ENCODE results near the gene CBS.
"Not testable (repeated sequence)": the region's sequence is repeated elsewhere in the genome, so short reads cannot be mapped to it uniquely, and the experiment has no call there.

The CBS gene

DNA sequence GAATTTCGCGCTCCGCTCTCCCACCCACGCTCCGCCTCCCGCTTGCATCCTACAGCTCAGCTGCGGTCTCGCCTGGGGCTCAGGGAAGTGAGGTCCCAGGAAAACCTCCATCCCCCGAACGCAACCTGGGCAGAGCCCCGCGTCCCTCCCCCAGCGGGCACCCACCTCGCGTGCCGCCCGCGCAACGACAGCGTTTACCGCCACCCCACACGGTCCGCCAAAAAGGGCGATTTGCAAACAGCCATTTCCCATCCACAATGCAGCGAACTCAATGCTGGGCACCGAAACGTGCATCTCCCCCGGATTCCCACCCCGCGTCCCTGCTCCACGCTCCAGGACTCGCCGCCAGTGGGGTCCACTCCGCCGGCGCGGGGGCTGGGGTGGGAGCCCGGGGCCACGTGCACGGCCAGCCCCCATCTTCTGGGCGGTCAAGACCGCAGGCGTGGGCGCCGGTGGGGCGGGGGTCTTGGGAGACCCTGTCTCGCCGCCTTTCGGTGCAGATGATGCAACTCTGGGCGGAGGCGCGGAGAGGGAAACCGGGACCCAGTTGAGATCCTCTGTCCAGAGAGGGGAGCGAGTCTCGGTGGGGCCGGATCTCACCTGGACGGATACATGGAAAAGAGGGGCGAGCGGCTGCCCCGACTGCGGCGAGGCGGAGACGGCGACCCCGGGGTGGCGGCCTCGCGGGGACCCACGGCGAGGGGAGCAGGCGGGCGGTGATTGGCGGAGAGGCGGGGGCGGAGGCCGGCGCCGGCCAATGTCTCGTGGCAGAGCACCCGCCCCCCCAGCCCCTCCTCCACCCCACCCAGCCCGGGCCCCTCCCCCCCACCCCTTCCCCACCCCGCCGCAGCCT lies at the start of gene CBS:
TSS of gene CBS (minus strand) at position 666 of the 853 bp plus-strand sequence. CDS start 3,642 bp downstream, outside the sequence.
- DNase-seq (ENCODE audit: low spot score): not testable (repeated sequence)

GRCh38 chr21:43115956-43116355 lies 40.3 kb upstream of the CBS start:
- DNase-seq (ENCODE audit: low spot score): not testable (repeated sequence)

GRCh38 chr21:43114483-43114882 lies 38.8 kb upstream of the CBS start:
- DNase-seq (ENCODE audit: low spot score): not testable (repeated sequence)

DNA sequence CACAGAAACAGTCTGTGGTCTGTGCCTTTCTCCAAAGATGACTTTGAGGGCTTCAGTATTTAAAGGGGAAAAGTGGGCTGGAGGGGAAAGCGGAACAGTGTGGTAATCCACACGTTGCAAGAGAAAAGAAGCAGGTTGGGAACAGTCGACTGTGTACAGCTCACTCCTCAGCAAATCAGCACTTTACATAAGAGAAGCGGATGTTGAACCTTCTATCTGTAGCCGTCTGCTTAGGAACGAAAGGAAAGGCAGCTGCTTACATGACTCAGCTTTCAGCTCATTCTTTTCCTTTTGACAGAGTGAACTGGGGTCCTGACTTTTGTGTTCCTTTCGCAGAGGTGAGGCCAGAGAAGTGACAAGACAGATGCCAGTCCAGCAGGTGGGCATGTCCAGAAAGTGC lies 33.4 kb upstream of the CBS start:
- not testable (repeated sequence) for DNase-seq (ENCODE audit: low spot score)

DNA sequence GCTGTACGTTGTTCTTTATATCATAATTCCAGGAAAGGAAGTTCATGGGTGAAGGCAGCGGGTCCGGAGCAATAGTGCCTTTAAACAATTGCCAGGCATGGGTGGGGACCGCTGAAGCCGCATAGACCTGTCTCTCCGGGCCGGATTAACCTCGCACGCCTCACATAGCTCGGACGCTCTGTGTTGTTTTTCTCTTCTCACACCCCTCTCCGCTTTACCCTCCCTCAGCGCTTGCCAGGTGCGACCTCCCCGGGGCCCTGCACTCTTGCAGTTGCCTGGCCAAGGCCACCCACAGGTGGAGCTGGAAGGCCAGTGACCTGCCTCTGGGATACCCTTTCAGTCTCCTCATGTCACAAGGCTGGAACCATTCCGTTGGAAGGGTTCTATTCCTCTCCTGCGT lies 32.5 kb upstream of the CBS start:
- DNase-seq (ENCODE audit: low spot score): not testable (repeated sequence)

- DNase-seq (ENCODE audit: low spot score): not testable (repeated sequence)
These were observed 32.1 kb upstream of the CBS start for GRCh38 chr21:43107794-43108137.

- DNase-seq (ENCODE audit: low spot score): not testable (repeated sequence)
These were observed 31.5 kb upstream of the CBS start, which contains the start of gene U2AF1 for GRCh38 chr21:43106965-43107793. TSS of gene U2AF1 (minus strand) at chr21:43107570. CDS start at chr21:43107494, 76 bp downstream.

- not testable (repeated sequence) for DNase-seq (ENCODE audit: low spot score)
These were observed 29.0 kb upstream of the CBS start for GRCh38 chr21:43104642-43105041.

DNA sequence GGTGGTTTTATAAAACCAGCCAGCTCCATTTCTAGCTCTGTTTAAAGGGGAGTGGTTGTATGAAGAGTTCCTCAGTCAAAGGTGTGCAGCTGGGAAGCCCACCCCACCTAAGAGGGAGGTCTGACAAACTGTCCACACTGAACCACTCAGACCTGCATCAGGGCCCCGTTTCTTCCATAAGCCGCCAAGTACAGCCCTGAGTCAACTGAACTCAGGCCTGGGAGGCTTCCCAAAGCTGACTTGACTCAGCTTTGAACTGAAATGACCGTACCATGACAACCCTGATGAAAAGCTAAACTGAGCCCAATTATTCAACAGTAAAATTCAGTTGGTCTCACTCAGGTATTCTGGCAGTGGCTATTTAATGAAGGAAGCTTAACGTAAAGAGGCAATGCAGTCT lies 26.6 kb upstream of the CBS start:
- not testable (repeated sequence) for DNase-seq (ENCODE audit: low spot score)

- DNase-seq (ENCODE audit: low spot score): not testable (repeated sequence)
These were observed 26.0 kb upstream of the CBS start for GRCh38 chr21:43101676-43102075.

DNA sequence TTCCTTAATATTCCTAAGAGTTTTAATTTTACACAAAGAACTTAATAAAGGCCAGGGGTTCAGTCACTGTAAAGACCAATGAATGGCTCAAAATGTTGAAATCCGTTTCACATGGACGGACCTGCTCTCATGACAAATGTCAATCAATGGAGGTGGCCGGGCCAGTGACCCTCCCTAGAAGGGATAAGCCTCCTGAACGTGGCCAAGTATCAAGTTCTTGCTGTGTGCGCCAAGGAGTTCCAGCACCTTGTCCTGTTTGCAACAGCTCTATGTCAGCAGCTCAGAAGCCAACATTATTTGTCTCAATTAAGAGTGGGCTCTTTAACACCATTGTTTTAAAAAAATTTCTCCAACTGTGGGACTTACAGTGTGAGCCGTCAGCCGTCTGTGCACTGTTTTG lies 25.4 kb upstream of the CBS start:
- not testable (repeated sequence) for DNase-seq (ENCODE audit: low spot score)

GRCh38 chr21:43091979-43092614 lies 16.5 kb upstream of the CBS start:
- not testable (repeated sequence) for DNase-seq (ENCODE audit: low spot score)

- not testable (repeated sequence) for DNase-seq (ENCODE audit: low spot score)
These were observed 15.3 kb upstream of the CBS start for GRCh38 chr21:43090947-43091346.

DNA sequence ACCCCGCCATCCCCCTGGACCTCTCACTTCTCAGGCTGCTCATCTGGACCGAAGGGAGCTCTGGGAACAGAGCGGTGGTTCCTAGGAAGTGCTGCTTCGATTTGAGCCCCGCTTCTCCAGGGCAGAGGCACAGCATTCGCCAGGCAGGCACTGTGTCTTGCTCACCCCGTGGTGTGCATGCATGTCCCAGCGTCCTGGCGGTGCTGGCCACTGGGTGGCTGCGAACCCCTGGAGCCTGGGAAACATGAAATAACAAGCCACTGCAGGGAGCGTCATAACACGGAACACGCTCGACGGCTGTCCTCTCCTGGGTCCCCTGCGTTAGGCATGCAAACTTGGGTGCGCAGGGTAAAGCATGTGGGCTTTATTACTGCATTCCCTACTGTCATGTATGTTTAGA lies 13.8 kb upstream of the CBS start:
- DNase-seq (ENCODE audit: low spot score): not testable (repeated sequence)

GRCh38 chr21:43082587-43083300 lies 7.1 kb upstream of the CBS start:
- not testable (repeated sequence) for DNase-seq (ENCODE audit: low spot score)

DNA sequence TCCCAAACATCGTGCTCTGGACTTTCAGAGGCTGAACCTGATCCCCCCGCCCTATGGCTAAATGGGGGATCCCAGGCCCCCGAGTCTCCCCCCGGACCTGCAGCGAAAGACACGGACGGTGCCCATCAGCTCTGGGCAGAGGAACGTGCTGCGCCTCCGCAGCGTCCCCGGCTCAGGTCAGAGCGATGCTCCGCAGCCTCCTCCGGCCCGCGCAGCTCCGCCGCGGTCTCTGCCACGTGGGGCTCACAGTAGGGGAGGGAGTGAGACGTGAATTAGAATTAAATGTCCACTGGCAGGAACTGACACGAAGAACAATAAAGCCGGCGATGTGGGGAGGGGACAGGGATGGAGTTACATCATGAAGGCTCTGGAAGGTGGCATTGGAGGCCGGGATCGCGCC lies 1.0 kb upstream of the CBS start:
- DNase-seq (ENCODE audit: low spot score): not testable (repeated sequence)

DNA sequence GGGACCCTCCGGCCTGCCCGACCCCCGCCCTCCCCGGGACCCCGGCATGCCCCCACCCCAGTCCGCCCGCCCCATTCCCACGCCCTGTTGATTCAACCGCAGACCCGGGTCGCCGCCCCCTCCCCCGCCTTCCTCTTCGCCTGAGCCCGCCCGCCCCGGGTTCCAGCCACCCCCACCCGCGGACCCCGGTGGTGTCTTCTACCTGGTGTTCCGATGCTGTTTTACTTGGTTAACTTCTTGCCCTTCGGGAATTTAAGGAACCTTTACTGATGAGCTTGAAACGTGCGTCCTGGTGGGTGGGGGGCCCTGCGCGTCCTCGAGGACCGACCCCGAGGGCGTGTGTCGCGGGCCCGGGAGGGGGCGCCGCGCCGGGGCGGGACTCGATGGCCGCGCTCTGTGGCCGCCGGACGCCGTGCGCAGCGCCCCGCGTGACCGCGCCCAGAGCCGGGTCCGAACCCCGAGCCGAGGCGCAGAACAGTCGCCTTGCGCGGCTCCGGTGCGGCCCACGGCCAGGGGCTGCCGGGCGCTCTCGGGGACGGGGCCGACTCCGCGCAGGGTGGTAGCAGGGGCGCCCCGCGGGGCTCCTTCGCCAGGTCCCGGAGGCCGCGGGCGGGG lies 495 bp upstream of the CBS start:
- not testable (repeated sequence) for DNase-seq (ENCODE audit: low spot score)

DNA sequence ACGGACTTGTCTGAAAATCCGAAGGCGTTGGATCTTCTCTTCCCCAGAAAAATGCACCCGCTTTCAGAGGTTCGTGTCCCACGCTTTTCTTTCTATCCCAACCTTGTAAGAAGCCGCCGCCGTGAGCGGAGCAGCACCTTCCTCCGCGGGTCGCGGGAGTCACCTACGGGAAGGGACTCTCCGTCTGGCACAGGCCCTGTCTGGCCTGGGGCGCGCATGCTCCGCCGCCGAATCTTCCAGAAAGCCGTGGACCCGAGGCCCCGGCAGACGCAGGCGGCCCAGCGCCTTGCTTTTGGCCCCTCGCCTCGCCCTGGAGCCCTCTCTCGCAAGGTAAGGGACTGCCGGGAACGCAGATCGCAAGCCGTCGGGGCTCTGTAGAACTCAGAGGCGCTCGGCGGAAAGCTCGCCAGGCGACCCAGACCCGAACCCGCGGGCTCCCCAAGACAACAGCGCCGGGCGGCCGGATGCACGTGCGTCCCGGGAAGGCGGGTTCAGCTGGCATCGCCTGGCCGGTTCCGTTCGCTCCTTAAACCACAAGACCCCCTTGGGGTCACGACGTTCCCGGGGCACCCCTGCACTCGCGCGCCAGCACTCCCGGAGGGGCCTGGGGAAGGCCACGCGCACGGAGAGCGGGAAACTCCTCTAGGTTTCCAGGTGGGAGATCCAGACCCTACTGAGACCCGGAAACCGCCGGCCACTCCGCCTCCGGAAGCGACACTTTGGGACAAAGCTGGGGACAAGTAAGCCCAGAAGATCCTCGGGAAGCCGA lies 1.1 kb downstream of the CBS start:
- DNase-seq (ENCODE audit: low spot score): not testable (repeated sequence)

DNA sequence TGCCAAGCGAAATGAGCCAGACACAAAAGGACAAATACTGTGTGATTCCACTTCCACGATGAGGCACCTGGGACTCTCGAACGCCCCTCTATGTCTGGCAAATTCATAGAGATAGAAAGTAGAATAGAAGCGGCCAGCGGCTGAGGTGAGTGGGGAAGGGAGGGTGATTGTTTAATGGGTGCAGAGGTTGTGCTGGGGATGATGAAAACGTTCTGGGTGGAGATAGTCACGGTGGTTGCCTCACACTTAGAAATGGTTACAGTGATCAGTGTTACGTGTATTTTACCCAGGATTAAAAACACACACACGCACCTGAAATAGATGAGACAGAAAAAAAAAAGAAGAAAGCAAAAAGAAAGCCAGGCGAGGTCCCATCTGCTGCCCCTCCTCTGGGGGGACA lies 2.9 kb downstream of the CBS start:
- DNase-seq (ENCODE audit: low spot score): not testable (repeated sequence)

- not testable (repeated sequence) for DNase-seq (ENCODE audit: low spot score)
These were observed 6.0 kb downstream of the CBS start for GRCh38 chr21:43069682-43070081.

Measured in cerebellar cortex (tissue), 1 donor.